BE2C (cell line): ENCODE data around the gene MXD1.
"Not testable (repeated sequence)": the region's sequence is repeated elsewhere in the genome, so short reads cannot be mapped to it uniquely, and the experiment has no call there.

Experiments used
- DNase-seq: peaks from one replicate; pipeline ENCODE4 v3.0.0-alpha.2; 2020
- H3K27me3 ChIP-seq: fragments of 250-450 bp; sonication (Bioruptor Pico); 2 replicates; pipeline ENCODE4 v1.5.1; 2020; ENCODE audit warnings: mild to moderate bottlenecking
- H3K36me3 ChIP-seq: fragments of 250-450 bp; sonication (Bioruptor Pico); 2 replicates; pipeline ENCODE4 v1.5.1; 2020; ENCODE audit warnings: mild to moderate bottlenecking
- H3K4me1 ChIP-seq: fragments of 250-450 bp; sonication (Bioruptor Pico); 2 replicates; pipeline ENCODE4 v1.5.1; 2020
- H3K4me3 ChIP-seq: 2 replicates; pipeline ENCODE4 v1.5.1; 2011; ENCODE audit warnings: low read depth, low read length
- H3K9me3 ChIP-seq: fragments of 250-450 bp; sonication (Bioruptor Pico); 2 replicates; pipeline ENCODE4 v1.5.1; 2020
- CTCF ChIP-seq: IDR thresholded peaks from 2 replicates; pipeline ENCODE4 v1.5.1; 2012; ENCODE audit warnings: mild to moderate bottlenecking, low read depth, low read length

The MXD1 gene

DNA sequence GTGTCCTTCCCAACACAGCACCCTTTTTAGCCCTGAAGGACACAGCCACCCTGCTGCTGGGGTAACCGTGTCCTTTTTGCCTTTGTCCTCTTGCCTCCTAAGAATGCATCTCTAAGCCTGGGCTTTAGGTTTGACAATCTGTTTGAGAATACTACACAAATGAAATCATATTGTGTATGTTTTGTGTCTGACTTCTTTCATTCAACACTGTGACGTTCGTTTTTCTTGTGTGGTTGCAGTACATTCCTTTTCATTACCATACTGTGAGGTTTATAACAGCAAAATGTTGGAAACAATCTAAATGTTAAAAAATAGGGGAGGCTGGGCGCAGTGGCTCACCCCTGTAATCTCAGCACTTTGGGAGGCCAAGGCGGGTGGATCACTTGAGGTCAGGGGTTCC is 35.3 kb downstream of the MXD1 start:
- H3K4me1 ChIP-seq: no peaks in the 10 kb centered on the region
- no peak for DNase-seq
- no peak for TF ChIP-seq CTCF

DNA sequence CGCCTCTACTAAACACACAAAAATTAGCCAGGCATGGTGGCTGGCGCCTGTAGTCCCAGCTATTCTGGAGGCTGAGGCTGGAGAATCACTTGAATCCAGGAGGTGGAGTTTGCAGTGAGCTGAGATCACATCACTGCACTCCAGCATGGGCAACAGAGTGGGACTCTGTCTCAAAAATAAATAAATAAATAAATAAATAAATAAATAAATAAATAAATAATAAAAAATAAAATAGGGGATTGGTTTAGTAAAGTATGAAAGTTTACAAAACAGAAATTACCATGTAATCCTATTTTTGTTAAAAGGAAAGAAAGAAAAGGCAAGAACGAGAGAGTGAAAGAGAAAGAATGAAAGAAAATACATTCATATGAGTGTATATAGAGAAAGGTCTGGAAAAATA is 35.8 kb downstream of the MXD1 start:
- not testable (repeated sequence) for H3K36me3 ChIP-seq, H3K27me3 ChIP-seq, H3K4me1 ChIP-seq, H3K9me3 ChIP-seq, H3K4me3 ChIP-seq, DNase-seq

More for the DNA sequence above, 35.3 kb downstream of the MXD1 start:
- no peak overlapping the region for H3K4me3 ChIP-seq
- H3K27me3 ChIP-seq: no peaks in the 10 kb centered on the region
- H3K36me3 ChIP-seq: no peaks in the 10 kb centered on the region
- H3K9me3 ChIP-seq: no peaks in the 10 kb centered on the region

DNA sequence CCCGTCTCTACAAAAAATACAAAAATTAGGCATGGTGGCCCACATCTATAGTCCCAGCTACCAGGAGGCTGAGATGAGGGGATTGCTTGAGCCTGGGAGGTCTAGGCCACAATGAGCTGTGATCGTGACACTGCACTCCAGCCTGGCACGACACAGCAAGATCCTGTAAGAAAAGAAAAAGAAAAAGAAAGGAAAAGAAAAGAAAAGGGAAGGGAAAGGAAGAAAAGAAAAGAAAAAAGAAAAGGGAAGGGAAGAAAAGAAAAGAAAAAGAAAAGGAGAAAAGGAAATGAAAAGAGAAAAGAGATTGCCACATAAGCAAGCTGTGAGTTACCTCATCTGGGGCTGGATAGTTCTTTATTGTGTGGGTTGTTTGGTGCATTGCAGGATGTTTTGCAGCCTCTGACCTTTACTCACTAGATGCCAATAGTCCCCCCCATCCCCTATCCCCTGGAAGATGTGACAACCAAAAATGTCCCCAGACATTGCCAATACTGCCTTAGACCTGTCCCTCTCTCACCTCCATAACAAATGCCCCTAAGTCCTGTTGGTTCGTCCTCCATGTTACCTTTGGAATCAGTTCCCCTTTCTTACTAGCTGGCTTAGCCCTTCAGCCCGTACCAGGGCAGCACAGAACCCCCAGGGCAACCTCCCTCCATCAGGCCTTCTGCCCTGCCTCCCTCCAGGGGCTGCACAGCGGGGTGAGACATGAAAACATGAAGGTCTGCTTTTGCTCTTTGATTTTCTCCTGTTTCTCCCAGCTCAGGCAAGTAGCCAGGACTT is 37.6 kb downstream of the MXD1 start:
- no peak for DNase-seq
- H3K4me3 ChIP-seq: no peak overlapping the region
- H3K36me3 ChIP-seq: no peaks in the 10 kb centered on the region
- no peaks in the 10 kb centered on the region for H3K9me3 ChIP-seq
- no peaks in the 10 kb centered on the region for H3K4me1 ChIP-seq
- no peak for TF ChIP-seq CTCF
- no peaks in the 10 kb centered on the region for H3K27me3 ChIP-seq

DNA sequence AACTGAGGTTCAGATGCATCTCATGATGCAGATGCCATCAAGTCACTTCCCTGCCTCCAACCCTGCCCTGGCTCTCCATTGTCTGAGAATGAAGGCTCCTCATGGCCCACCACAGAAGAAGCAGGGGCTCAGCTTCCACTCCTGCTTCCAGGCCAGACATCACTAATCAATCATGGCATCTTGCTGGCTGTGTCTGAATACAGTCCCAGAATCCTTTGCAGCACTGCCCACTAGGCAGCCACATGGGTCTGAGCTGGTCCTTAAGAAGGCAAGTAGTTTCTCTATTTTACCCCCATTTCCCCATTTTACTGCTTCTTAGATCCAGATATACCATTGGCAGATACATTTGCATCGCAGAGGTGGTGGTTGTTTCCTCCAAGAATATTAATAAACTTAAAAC is 39.2 kb downstream of the MXD1 start:
- Histone ChIP-seq H3K4me1 (no peaks in the 10 kb centered on the region), H3K27me3 (no peaks in the 10 kb centered on the region), H3K9me3 (no peaks in the 10 kb centered on the region), H3K36me3 (no peaks in the 10 kb centered on the region), H3K4me3 (no peak overlapping the region)
- TF ChIP-seq CTCF: no peak
- DNase-seq: no peak

GRCh38 chr2:69955029-69955428 is 40.1 kb downstream of the MXD1 start:
- Histone ChIP-seq H3K36me3 (no peaks in the 10 kb centered on the region), H3K4me3 (no peak overlapping the region), H3K27me3 (no peaks in the 10 kb centered on the region), H3K4me1 (no peaks in the 10 kb centered on the region), H3K9me3 (no peaks in the 10 kb centered on the region)
- no peak for TF ChIP-seq CTCF
- DNase-seq: no peak

- TF ChIP-seq CTCF: no peak
- Histone ChIP-seq H3K9me3 (no peaks in the 10 kb centered on the region), H3K4me1 (no peaks in the 10 kb centered on the region), H3K27me3 (no peaks in the 10 kb centered on the region), H3K4me3 (no peak overlapping the region), H3K36me3 (no peaks in the 10 kb centered on the region)
- no peak for DNase-seq
Observed at GRCh38 chr2:69956475-69956979, 41.6 kb downstream of the MXD1 start.
